Astrocyte (in vitro differentiated cells and primary cell): Measurements from ENCODE around the gene ISG20L2. TPM values are rescaled to one million over a fixed set of nuclear protein-coding genes. Genes with fewer than 3 reads are reported as not detected.

Experiments
- DNase-seq: peaks from one replicate; pipeline ENCODE4 v3.0.0-alpha.2; 2010; ENCODE audit warnings: low read depth
- FAIRE-seq: peaks from 2 replicates; lab custom pipeline; 2011; peaks lifted over from hg19 to GRCh38; lab: Jason Lieb, UNC
- H2AFZ ChIP-seq: 2 replicates; pipeline ENCODE4 v1.6.0; 2012; ENCODE audit warnings: low read depth, low read length, inconsistent platforms
- H3K27ac ChIP-seq: 2 replicates; pipeline ENCODE4 v1.5.1; 2011; ENCODE audit warnings: low read depth, low read length, inconsistent platforms
- H3K27me3 ChIP-seq: 2 replicates; pipeline ENCODE4 v1.6.0; 2011; ENCODE audit warnings: low read length, inconsistent platforms; ENCODE audit not compliant: insufficient read depth
- H3K36me3 ChIP-seq: 2 replicates; pipeline ENCODE4 v1.5.1; 2011; ENCODE audit warnings: low read length, inconsistent platforms; ENCODE audit not compliant: insufficient read depth
- H3K4me1 ChIP-seq: 2 replicates; pipeline ENCODE4 v1.5.1; 2011; ENCODE audit warnings: low read length, inconsistent platforms; ENCODE audit not compliant: insufficient read depth
- H3K4me2 ChIP-seq: 2 replicates; pipeline ENCODE4 v1.6.0; 2012; ENCODE audit warnings: low read length, inconsistent platforms
- H3K4me3 ChIP-seq: 2 replicates; pipeline ENCODE4 v1.5.1; 2011; ENCODE audit warnings: low read depth, mild to moderate bottlenecking, low read length, inconsistent platforms; ENCODE audit not compliant: insufficient read depth
- H3K79me2 ChIP-seq: 2 replicates; pipeline ENCODE4 v1.6.0; 2012; ENCODE audit warnings: mild to moderate bottlenecking, low read length, inconsistent platforms; ENCODE audit not compliant: insufficient read depth
- H3K9ac ChIP-seq: 2 replicates; pipeline ENCODE4 v1.6.0; 2012; ENCODE audit warnings: mild to moderate bottlenecking, low read length, inconsistent platforms
- H3K9me3 ChIP-seq: 2 replicates; pipeline ENCODE4 v1.5.1; 2012; ENCODE audit warnings: low read depth, mild to moderate bottlenecking, low read length, inconsistent platforms; ENCODE audit not compliant: insufficient read depth
- H4K20me1 ChIP-seq: 2 replicates; pipeline ENCODE4 v1.6.0; 2012; ENCODE audit warnings: low read length, inconsistent platforms; ENCODE audit not compliant: insufficient read depth
- H3K27ac Mint-ChIP-seq: one replicate; pipeline ENCODE4 v1.8.0; 2021; ENCODE audit warnings: mild to moderate bottlenecking, mixed read lengths; ENCODE audit not compliant: unreplicated experiment
- H3K27me3 Mint-ChIP-seq: one replicate; pipeline ENCODE4 v1.8.0; 2021; ENCODE audit warnings: low read depth, mixed read lengths; ENCODE audit not compliant: unreplicated experiment
- H3K36me3 Mint-ChIP-seq: one replicate; pipeline ENCODE4 v1.8.0; 2021; ENCODE audit warnings: low read depth, mixed read lengths; ENCODE audit not compliant: unreplicated experiment
- H3K4me1 Mint-ChIP-seq: one replicate; pipeline ENCODE4 v1.8.0; 2021; ENCODE audit warnings: low read depth, mixed read lengths; ENCODE audit not compliant: unreplicated experiment
- H3K4me3 Mint-ChIP-seq: one replicate; pipeline ENCODE4 v1.8.0; 2021; ENCODE audit warnings: mild to moderate bottlenecking, moderate library complexity, mixed read lengths; ENCODE audit not compliant: unreplicated experiment
- H3K9me3 Mint-ChIP-seq: one replicate; pipeline ENCODE4 v1.8.0; 2021; ENCODE audit warnings: mild to moderate bottlenecking, mixed read lengths; ENCODE audit not compliant: unreplicated experiment
- EZH2 ChIP-seq: IDR thresholded peaks from 2 replicates; pipeline ENCODE4 v1.6.1; 2012; ENCODE audit warnings: mild to moderate bottlenecking, low read length, inconsistent platforms; ENCODE audit not compliant: insufficient read depth
- total RNA-seq: library from RNA; stranded (reverse); gene quantifications from 2 replicates; pipeline ENCODE4 v1.2.1, GENCODE V29; 2021
- TF ChIP-seq, protein P1 (sequence below): IDR thresholded peaks from 2 replicates; pipeline ENCODE4 v1.5.1; 2011; ENCODE audit warnings: low read depth, mild to moderate bottlenecking, inconsistent platforms, low read length, moderate library complexity; ENCODE audit not compliant: insufficient read depth

Gene ISG20L2
- total RNA-seq, 1 donor from 2014 or later: 33.4 TPM

- Histone ChIP-seq H3K4me1 (peaks cover 42% of the 10 kb centered on the region), H3K27me3 (no peaks in the 10 kb centered on the region), H2AFZ (peak overlapping the region; percentile 70), H3K9me3 (no peaks in the 10 kb centered on the region), H3K27ac (peak overlapping the region; percentile 88), H4K20me1 (no peaks in the 10 kb centered on the region), H3K4me3 (peak overlapping the region; percentile 86), H3K36me3 (no peaks in the 10 kb centered on the region), H3K9ac (peak overlapping the region; percentile 91), H3K4me2 (peak overlapping the region; percentile 99), H3K79me2 (peaks cover 54% of the 10 kb centered on the region)
- FAIRE-seq (no peak), DNase-seq (peak; percentile 94)
- no peak for TF ChIP-seq EZH2
- TF ChIP-seq, protein P1, sequence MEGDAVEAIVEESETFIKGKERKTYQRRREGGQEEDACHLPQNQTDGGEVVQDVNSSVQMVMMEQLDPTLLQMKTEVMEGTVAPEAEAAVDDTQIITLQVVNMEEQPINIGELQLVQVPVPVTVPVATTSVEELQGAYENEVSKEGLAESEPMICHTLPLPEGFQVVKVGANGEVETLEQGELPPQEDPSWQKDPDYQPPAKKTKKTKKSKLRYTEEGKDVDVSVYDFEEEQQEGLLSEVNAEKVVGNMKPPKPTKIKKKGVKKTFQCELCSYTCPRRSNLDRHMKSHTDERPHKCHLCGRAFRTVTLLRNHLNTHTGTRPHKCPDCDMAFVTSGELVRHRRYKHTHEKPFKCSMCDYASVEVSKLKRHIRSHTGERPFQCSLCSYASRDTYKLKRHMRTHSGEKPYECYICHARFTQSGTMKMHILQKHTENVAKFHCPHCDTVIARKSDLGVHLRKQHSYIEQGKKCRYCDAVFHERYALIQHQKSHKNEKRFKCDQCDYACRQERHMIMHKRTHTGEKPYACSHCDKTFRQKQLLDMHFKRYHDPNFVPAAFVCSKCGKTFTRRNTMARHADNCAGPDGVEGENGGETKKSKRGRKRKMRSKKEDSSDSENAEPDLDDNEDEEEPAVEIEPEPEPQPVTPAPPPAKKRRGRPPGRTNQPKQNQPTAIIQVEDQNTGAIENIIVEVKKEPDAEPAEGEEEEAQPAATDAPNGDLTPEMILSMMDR: no peak
- Mint-ChIP-seq H3K36me3 (peaks cover 2% of the 10 kb centered on the region), H3K27ac (peak overlapping the region; percentile 96), H3K9me3 (no peaks in the 10 kb centered on the region), H3K4me1 (peaks cover 29% of the 10 kb centered on the region), H3K4me3 (peak overlapping the region; percentile 90), H3K27me3 (no peaks in the 10 kb centered on the region)
Observed at GRCh38 chr1:156751757-156752481, 23.4 kb upstream of the ISG20L2 start.

DNA sequence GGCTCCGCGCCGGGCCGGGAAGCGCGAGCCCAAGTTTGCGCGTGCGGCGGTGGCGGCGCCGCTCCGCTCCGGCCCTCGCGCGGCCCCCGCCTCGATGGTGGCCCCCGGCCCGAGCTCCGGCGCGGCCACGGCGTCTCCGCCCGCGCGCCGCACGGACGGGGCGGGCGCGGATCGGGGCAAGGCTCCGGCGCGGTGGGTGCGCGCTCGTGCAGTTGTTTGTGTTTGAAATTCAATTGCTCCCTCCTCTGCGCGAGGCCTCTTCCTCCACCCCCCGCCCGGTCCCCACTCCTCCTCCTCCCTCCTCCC, 22.8 kb upstream of the ISG20L2 start, which contains the start of gene HDGF:
Gene HDGF (minus strand): TSS at position 225 of the 306 bp plus-strand sequence. CDS start 246 bp downstream, outside the sequence.
- Histone ChIP-seq H3K4me3 (peak within 1 kb of the TSS; percentile 86), H3K9me3 (no peaks in the 10 kb centered on the region), H3K36me3 (no peaks in the 10 kb centered on the region), H3K4me2 (peak within 1 kb of the TSS; percentile 99), H3K4me1 (peaks cover 46% of the 10 kb centered on the region), H3K9ac (peak within 1 kb of the TSS; percentile 91), H3K27ac (peak within 1 kb of the TSS; percentile 100), H3K79me2 (peaks cover 60% of the 10 kb centered on the region), H4K20me1 (no peaks in the 10 kb centered on the region), H2AFZ (peak within 1 kb of the TSS; percentile 70), H3K27me3 (no peaks in the 10 kb centered on the region)
- Mint-ChIP-seq H3K4me1 (peaks cover 29% of the 10 kb centered on the region), H3K27ac (peak within 1 kb of the TSS; percentile 96), H3K4me3 (peak within 1 kb of the TSS; percentile 97), H3K9me3 (no peaks in the 10 kb centered on the region), H3K36me3 (peaks cover 2% of the 10 kb centered on the region), H3K27me3 (no peaks in the 10 kb centered on the region)
- FAIRE-seq (no peak), DNase-seq (no peak)
- TF ChIP-seq, protein P1: no peak
- no peak for TF ChIP-seq EZH2
